Activated T-cell treated with anti-CD3 and anti-CD28 coated beads, Interleukin-2, amount 50 U/mL, for 72 hours (primary cell): ENCODE measurements around the gene DNAJC12. TPM values are rescaled to one million over a fixed set of nuclear protein-coding genes. Genes with fewer than 3 reads are reported as not detected.

Source experiments
- ATAC-seq, 2 donors: fragments of 150-1000 bp; cut with Tn5 transposase; replicated peaks in 1 of 2; 2 replicates each; pipeline ENCODE4 v1.10.0; 2021; ENCODE audit warnings: moderate library complexity in 2 of 2, mild to moderate bottlenecking in 1 of 2
- DNase-seq, 2 donors: peaks; one replicate each; pipeline ENCODE4 v3.0.0; 2021 to 2022; ENCODE audit warnings: mixed read lengths in 1 of 2
- H3K27ac Mint-ChIP-seq: one replicate; pipeline ENCODE4 v1.8.0; 2022; ENCODE audit warnings: mild to moderate bottlenecking, moderate library complexity, mixed read lengths
- H3K27me3 Mint-ChIP-seq: one replicate; pipeline ENCODE4 v1.8.0; 2022; ENCODE audit warnings: low read depth, mixed read lengths
- H3K36me3 Mint-ChIP-seq, 2 donors: one replicate each; pipeline ENCODE4 v1.8.0; 2022; ENCODE audit warnings: mixed read lengths in 2 of 2, mild to moderate bottlenecking in 1 of 2; ENCODE audit not compliant: insufficient read depth in 2 of 2
- H3K4me1 Mint-ChIP-seq: one replicate; pipeline ENCODE4 v1.8.0; 2022; ENCODE audit warnings: low read depth, mixed read lengths
- H3K4me3 Mint-ChIP-seq, 2 donors: one replicate each; pipeline ENCODE4 v1.8.0; 2022; ENCODE audit warnings: mild to moderate bottlenecking in 2 of 2, mixed read lengths in 2 of 2, moderate library complexity in 2 of 2
- H3K9me3 Mint-ChIP-seq, 2 donors: one replicate each; pipeline ENCODE4 v1.8.0; 2022; ENCODE audit warnings: mixed read lengths in 2 of 2
- total RNA-seq, 2 donors: library from RNA; stranded (reverse); gene quantifications; one replicate each; pipeline ENCODE4 v1.2.3, GENCODE V29; 2022

DNAJC12 gene
- total RNA-seq, 2 donors from 2014 or later, result 35.6 to 36.4 TPM

DNA sequence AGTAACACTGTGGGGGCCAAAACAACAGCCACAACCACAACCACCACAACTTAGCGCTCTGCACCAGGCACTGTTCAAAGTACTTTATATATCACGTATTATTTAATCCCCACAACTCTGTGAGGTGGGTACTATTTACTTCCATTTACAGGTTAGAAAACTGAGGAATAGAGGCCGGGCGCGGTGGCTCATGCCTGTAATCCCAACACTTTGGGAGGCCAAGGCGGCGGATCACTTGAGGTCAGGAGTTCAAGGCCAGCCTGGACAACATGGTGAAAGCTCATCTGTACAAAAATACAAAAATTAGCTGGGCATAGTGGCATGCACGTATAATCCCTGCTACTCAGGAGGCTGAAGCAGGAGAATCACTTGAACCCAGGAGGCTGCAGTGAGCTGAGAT lies 3.6 kb downstream of the DNAJC12 start:
- DNase-seq (no peak), ATAC-seq (no peak)
- no peaks in the 10 kb centered on the region for H3K9me3 Mint-ChIP-seq
- H3K4me3 Mint-ChIP-seq, result no peak overlapping the region
- no peak overlapping the region for H3K27ac Mint-ChIP-seq
- peaks cover 7% of the 10 kb centered on the region for H3K4me1 Mint-ChIP-seq
- H3K27me3 Mint-ChIP-seq, result no peaks in the 10 kb centered on the region
- no peaks in the 10 kb centered on the region for H3K36me3 Mint-ChIP-seq

DNA sequence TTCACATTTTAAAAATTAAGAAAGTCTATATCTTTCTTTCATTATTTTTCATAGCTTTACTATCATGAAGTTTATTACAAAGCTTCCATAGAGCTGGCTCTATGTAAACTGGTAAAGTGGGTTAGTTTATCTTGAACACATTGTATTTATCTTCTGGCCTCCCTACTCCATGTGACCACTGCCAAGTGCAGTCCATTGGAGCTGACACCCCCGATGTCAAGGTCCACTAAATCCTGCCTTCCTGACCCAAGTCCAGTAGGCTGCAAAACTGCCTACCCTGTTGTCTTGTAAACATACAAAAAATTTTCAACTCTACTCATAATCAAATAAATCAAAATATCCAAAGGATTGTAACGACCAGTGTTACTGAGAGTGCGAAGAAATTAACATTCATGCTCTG lies 10.2 kb downstream of the DNAJC12 start:
- Mint-ChIP-seq H3K9me3 (no peaks in the 10 kb centered on the region), H3K27me3 (no peaks in the 10 kb centered on the region), H3K27ac (no peak overlapping the region), H3K36me3 (no peaks in the 10 kb centered on the region), H3K4me3 (no peak overlapping the region), H3K4me1 (no peaks in the 10 kb centered on the region)
- DNase-seq (no peak), ATAC-seq (no peak)

DNA sequence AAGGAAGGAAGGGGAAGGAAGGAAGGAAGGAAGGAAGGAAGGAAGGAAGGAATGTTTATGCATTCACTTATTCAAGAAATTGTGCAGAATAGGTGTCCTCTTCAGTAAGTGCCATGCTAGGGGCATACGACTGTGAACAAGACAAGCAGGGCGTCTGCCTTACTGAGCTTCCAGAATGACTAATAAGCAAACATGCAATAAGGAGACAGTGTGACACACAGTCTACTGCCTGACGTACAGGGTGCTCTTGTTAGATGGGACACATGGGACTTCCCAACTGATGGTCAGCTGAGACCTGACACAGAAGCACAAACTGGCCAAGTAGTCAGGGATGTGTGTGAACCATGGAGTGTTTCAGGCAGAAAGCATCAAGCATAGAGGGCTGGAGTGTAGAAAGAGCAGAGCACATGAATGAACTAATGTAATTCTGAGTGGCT lies 18.2 kb downstream of the DNAJC12 start:
- no peak overlapping the region for H3K27ac Mint-ChIP-seq
- ATAC-seq (peak; percentile 78 to 89), DNase-seq (peak; percentile 10 to 23)
- H3K27me3 Mint-ChIP-seq, result no peaks in the 10 kb centered on the region
- peaks cover 25% of the 10 kb centered on the region for H3K4me1 Mint-ChIP-seq
- peaks cover 0 to 2% of the 10 kb centered on the region in 2 donors for H3K36me3 Mint-ChIP-seq
- no peaks in the 10 kb centered on the region for H3K9me3 Mint-ChIP-seq
- peak overlapping the region; percentile 2 to 38 for H3K4me3 Mint-ChIP-seq

DNA sequence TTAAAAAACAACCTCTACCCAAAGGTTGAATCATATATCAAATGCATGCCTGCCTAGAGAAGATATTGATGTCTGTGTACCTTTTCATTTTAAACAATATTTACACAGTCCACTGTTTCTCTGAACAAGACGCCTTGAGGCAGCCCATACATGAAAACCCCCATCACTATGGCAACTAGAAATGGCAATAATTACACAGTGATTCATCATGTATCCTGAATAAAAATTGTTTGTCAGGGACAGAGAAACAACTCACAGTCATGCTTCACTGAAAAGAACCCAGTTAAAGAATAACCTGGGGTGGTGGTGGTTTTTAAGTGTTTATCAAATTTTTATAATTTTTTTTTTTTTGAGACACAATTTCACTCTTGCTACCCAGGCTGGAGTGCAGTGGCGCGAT lies 19.7 kb downstream of the DNAJC12 start:
- Mint-ChIP-seq H3K4me3 (no peak overlapping the region), H3K9me3 (no peaks in the 10 kb centered on the region), H3K4me1 (peaks cover 25% of the 10 kb centered on the region), H3K27me3 (no peaks in the 10 kb centered on the region), H3K27ac (no peak overlapping the region), H3K36me3 (peaks cover 2% of the 10 kb centered on the region in 2 donors)
- DNase-seq (no peak), ATAC-seq (peak; percentile 59 to 71)

DNA sequence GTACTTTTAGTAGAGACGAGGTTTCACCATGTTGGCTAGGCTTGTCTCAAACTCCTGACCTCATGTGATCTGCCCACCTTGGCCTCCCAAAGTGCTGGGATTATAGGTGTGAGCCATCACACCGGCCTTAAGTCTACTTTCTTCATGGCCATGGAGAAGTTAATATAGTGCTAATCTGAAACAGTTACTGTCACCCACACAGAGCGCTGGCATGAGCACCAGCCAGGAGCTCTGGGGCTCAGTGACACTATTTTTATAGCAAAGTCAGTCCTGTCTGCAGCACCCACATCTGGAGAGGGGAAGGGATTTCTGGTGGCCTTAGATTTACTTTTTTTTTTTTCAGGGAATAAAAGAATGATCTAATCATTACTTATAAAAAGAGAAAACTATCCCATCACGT lies 21.3 kb downstream of the DNAJC12 start:
- ATAC-seq, result no peak
- no peaks in the 10 kb centered on the region for H3K27me3 Mint-ChIP-seq
- no peak for DNase-seq
- H3K9me3 Mint-ChIP-seq, result no peaks in the 10 kb centered on the region
- H3K36me3 Mint-ChIP-seq, result peaks cover 2% of the 10 kb centered on the region in 2 donors
- peaks cover 25% of the 10 kb centered on the region for H3K4me1 Mint-ChIP-seq
- H3K27ac Mint-ChIP-seq, result no peak overlapping the region
- H3K4me3 Mint-ChIP-seq, result no peak overlapping the region

DNA sequence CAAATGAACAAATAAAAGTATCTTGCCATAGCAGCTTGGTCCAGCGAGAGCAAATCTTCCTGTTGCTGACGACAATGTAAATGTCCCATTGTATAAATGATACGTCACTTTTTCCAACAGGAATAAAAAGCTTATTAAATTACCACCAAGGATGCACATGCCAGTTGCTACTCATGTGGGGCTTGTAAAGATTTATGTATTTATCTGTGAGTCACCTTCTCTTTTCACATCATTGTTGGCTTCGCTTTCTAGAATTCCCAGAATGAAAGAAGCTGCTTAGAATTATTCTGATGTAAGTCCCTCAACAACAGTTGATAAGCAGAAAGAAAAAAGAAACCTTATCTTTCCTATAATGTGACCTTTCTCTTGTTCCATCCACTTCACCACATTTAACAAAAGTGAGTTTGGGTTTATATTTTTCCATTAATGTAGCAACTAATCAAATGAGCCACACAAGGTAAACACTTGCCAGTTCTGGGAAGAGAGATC lies 22.4 kb downstream of the DNAJC12 start:
- H3K27ac Mint-ChIP-seq, result peak overlapping the region; percentile 74

DNA sequence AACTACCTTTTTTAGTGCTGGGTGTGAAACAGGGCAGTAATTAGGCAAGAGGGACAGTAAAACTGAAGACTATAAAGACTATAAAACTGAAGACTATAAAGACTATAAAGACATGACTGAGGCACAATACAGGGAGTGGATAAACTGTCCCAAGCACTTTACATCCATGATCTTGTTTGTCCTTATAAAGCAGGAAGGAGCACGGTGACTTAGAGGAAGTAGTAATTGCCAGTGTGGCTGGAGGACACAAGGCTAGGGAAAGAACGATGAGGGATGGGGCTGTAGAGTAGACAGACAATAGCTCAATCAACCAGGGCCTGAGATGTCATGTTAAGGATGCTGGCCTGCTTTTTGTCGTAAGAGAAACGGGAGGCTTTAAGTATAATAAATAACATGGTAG lies 26.0 kb downstream of the DNAJC12 start:
- ATAC-seq (no peak), DNase-seq (no peak)
- H3K27me3 Mint-ChIP-seq, result no peaks in the 10 kb centered on the region
- H3K4me3 Mint-ChIP-seq, result no peak overlapping the region
- H3K4me1 Mint-ChIP-seq, result peaks cover 21% of the 10 kb centered on the region
- H3K9me3 Mint-ChIP-seq, result no peaks in the 10 kb centered on the region
- peak overlapping the region; percentile 60 for H3K27ac Mint-ChIP-seq
- H3K36me3 Mint-ChIP-seq, result peaks cover 0 to 7% of the 10 kb centered on the region in 2 donors

More for the DNA sequence above, 22.4 kb downstream of the DNAJC12 start:
- peaks cover 25% of the 10 kb centered on the region for H3K4me1 Mint-ChIP-seq
- no peaks in the 10 kb centered on the region for H3K9me3 Mint-ChIP-seq
- H3K27me3 Mint-ChIP-seq, result no peaks in the 10 kb centered on the region
- ATAC-seq (peak; percentile 45 to 63), DNase-seq (no peak)
- H3K4me3 Mint-ChIP-seq, result peak overlapping the region; percentile 56 to 64
- H3K36me3 Mint-ChIP-seq, result peaks cover 2% of the 10 kb centered on the region in 2 donors

GRCh38 chr10:67809107-67809506 lies 28.9 kb downstream of the DNAJC12 start:
- no peak for ATAC-seq
- Mint-ChIP-seq H3K27ac (no peak overlapping the region), H3K27me3 (peaks cover 6% of the 10 kb centered on the region), H3K4me1 (peaks cover 9% of the 10 kb centered on the region), H3K4me3 (no peak overlapping the region), H3K36me3 (peaks cover 0 to 5% of the 10 kb centered on the region in 2 donors), H3K9me3 (no peaks in the 10 kb centered on the region)
- no peak for DNase-seq

DNA sequence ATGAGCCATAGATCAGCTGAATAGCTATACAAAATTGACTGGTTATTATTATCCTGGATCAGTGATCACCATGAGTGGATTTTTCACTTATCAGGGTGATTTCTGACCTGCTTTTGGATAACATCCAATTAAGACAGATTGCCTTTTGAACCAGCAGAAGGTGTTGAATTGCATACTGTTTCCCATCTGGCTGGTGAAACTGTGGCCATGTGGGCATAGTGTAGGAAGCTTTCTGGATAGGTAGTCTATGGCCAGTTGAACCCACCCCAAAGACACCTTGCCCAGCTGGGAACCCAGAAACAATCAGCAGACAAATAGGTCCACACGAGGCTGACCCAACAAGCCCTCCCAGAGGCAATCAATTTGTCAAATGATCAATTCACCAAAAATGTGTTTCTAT lies 29.3 kb downstream of the DNAJC12 start:
- Mint-ChIP-seq H3K4me3 (no peak overlapping the region), H3K9me3 (no peaks in the 10 kb centered on the region), H3K4me1 (peaks cover 13% of the 10 kb centered on the region), H3K27ac (no peak overlapping the region), H3K27me3 (peaks cover 6% of the 10 kb centered on the region), H3K36me3 (peaks cover 0 to 5% of the 10 kb centered on the region in 2 donors)
- ATAC-seq (no peak), DNase-seq (no peak)

DNA sequence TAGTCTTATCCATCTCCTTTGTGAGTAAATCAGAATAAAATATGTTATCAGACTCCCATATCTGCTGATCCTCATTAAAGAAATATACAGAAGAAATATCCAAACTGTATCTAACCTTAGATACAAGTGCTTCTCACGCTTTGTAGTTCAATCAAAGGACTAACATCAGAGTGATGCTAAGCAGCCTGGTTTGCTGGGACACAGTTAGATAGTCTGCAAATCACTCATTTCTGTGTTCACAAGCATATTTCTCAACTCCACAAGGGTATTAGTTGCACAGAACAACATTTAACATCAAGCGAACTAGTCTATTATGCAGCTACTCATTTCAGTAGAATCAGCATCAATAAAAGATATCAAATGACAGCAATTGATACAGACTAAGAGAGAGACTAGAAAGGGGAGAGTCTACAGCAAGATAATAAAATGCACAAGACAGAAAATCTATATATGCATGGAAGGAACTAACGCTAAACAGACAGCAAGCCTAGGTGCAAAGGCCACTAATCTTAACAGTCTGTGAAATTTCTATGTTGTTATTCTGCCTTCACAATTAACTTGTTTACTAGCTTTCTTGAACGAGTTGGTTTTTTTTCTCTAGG lies 30.0 kb downstream of the DNAJC12 start:
- Mint-ChIP-seq H3K4me1 (peaks cover 21% of the 10 kb centered on the region), H3K27ac (no peak overlapping the region), H3K27me3 (peaks cover 6% of the 10 kb centered on the region), H3K4me3 (no peak overlapping the region), H3K9me3 (no peaks in the 10 kb centered on the region), H3K36me3 (peaks cover 0 to 5% of the 10 kb centered on the region in 2 donors)
- DNase-seq (no peak), ATAC-seq (no peak)

DNA sequence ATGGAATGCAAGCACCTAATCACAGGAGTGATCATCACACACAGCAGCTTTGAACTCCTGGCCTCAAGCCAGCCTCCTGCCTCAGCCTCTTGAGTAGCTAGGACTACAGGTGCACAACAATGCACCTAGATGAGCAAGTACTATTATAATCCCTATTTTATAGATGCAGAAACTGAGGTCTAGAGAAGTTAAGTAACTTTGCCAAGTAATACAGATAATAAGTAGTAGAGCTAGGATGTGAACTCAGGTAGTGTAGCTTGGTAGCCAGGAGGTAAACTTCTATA lies 33.7 kb downstream of the DNAJC12 start:
- DNase-seq (no peak), ATAC-seq (no peak)
- peaks cover 32% of the 10 kb centered on the region for H3K4me1 Mint-ChIP-seq
- no peaks in the 10 kb centered on the region for H3K9me3 Mint-ChIP-seq
- peaks cover 0 to 1% of the 10 kb centered on the region in 2 donors for H3K36me3 Mint-ChIP-seq
- peak overlapping the region; percentile 96 for H3K27ac Mint-ChIP-seq
- H3K27me3 Mint-ChIP-seq, result peaks cover 6% of the 10 kb centered on the region
- H3K4me3 Mint-ChIP-seq, result peak overlapping the region in 1 of 2 donors; percentile 72

- Mint-ChIP-seq H3K27me3 (peaks cover 6% of the 10 kb centered on the region), H3K36me3 (no peaks in the 10 kb centered on the region), H3K4me3 (peak overlapping the region; percentile 12 to 72), H3K27ac (peak overlapping the region; percentile 96), H3K9me3 (no peaks in the 10 kb centered on the region), H3K4me1 (peaks cover 32% of the 10 kb centered on the region)
- DNase-seq, result peak; percentile 40 to 49
- ATAC-seq, result peak; percentile 93 to 95
These were observed 34.2 kb downstream of the DNAJC12 start for GRCh38 chr10:67803588-67804394.

DNA sequence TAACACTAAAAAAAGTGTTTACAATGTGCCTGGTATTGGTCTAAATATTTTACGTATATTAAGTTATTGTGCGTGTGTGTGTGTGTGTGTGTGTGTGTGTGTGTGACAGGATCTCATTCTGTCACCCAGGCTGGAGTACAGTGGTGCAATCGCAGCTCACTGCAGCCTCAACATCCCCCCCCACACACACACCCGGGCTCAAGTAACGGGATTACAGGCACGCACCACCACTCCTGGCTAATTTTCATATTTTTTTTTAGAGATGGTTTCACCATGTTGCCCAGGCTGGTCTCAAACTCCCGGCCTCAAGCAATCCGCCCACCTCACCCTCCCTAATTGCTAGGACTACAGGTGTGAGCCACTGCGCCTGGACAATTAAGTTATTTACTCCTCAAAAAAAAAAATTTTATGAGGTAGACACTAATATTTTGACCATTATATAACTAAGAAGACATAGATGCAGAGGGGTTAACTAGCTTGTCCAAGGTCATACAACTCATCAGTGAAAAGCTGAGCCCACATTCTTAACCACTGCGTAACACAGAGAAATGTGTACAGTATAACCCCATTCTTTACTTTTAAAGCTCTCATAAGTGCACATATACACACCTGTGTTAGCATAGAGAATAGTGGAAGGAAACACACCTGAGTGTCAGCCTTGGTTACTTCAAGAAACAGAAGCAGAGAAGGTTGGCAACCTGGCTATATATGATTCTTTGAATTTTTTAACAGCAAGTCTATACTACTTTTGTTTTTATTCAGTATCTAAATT lies 35.0 kb downstream of the DNAJC12 start:
- Mint-ChIP-seq H3K27me3 (peaks cover 6% of the 10 kb centered on the region), H3K36me3 (no peaks in the 10 kb centered on the region), H3K9me3 (no peaks in the 10 kb centered on the region), H3K27ac (peak overlapping the region; percentile 96), H3K4me1 (peaks cover 30% of the 10 kb centered on the region), H3K4me3 (peak overlapping the region; percentile 8 to 58)
- no peak for DNase-seq
- ATAC-seq, result peak in 1 of 2 donors; percentile 60
